Urinary bladder (tissue), 4 donors: ENCODE measurements around the gene PCDHGB7. TPM values are rescaled to one million over a fixed set of nuclear protein-coding genes. Genes with fewer than 3 reads are reported as not detected.
"Not testable (repeated sequence)": the region's sequence is repeated elsewhere in the genome, so short reads cannot be mapped to it uniquely, and the experiment has no call there.

Source experiments
- DNase-seq: peaks from one replicate; pipeline ENCODE4 v3.0.0-alpha.2; 2015; ENCODE audit errors: extremely low spot score
- H3K27ac ChIP-seq: one replicate; pipeline ENCODE4 v1.5.1; 2013; ENCODE audit warnings: low read depth, mild to moderate bottlenecking, moderate library complexity
- H3K36me3 ChIP-seq: one replicate; pipeline ENCODE4 v1.6.1; 2013; ENCODE audit warnings: mild to moderate bottlenecking, moderate library complexity; ENCODE audit not compliant: insufficient read depth
- H3K4me1 ChIP-seq: one replicate; pipeline ENCODE4 v1.6.1; 2013; ENCODE audit warnings: mild to moderate bottlenecking, moderate library complexity; ENCODE audit not compliant: insufficient read depth
- H3K4me3 ChIP-seq: one replicate; pipeline ENCODE4 v1.5.1; 2013; ENCODE audit warnings: low read depth, low read length
- WGBS: extraction: QIAGEN DNeasy Blood & Tissue Kit; methylation state at CpG from one replicate; pipeline ENCODE4 v1.1.7; 2013; 5-methylcytosine and 5-hydroxymethylcytosine counted together
- polyA plus RNA-seq: library from polyadenylated mRNA; stranded (reverse); fragments of 200-250 nt; gene quantifications from one replicate; pipeline ENCODE4 v1.2.3, GENCODE V29; 2013
- total RNA-seq: library from RNA; depleted of rRNA; stranded (reverse); fragments of >200 nt; gene quantifications from one replicate; pipeline ENCODE4 v1.2.3, GENCODE V29; 2014
- donor health status: healthy with polysubstance abuse.
- donor health status: healthy.

Gene PCDHGB7
- total and polyA plus RNA-seq, 2 donors: 10.4 to 11.7 TPM

DNA sequence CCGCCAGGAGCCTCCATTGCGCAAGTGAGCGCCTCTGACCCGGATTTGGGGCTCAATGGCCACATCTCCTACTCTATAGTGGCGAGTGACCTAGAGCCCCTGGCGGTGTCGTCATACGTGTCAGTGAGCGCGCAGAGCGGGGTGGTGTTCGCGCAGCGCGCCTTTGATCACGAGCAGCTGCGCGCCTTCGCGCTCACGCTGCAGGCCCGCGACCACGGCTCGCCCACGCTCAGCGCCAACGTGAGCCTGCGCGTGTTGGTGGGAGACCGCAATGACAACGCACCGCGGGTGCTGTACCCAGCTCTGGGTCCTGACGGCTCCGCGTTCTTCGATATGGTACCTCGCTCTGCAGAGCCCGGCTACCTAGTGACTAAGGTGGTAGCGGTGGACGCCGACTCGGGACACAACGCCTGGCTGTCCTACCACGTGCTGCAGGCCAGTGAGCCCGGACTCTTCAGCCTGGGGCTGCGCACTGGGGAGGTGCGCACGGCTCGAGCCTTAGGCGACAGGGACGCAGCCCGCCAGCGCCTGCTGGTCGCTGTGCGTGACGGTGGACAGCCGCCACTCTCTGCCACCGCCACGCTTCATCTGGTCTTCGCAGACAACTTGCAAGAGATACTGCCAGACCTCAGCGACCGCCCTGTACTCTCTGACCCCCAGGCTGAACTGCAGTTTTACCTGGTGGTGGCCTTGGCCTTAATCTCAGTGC lies 7.7 kb upstream of the PCDHGB7 start:
- no peak overlapping the region for H3K27ac ChIP-seq
- DNase-seq: no peak
- no peaks in the 10 kb centered on the region for H3K36me3 ChIP-seq
- no peaks in the 10 kb centered on the region for H3K4me1 ChIP-seq
- WGBS: 20% methylated on average over 64 of the region's 64 CpGs
- H3K4me3 ChIP-seq: no peak overlapping the region

- no peak for DNase-seq
- 51% methylated on average over 3 of the region's 3 CpGs for WGBS
- H3K36me3 ChIP-seq: no peaks in the 10 kb centered on the region
- no peak overlapping the region for H3K27ac ChIP-seq
- no peaks in the 10 kb centered on the region for H3K4me1 ChIP-seq
- H3K4me3 ChIP-seq: no peak overlapping the region
Observed at GRCh38 chr5:141411575-141411974, 5.9 kb upstream of the PCDHGB7 start.

DNA sequence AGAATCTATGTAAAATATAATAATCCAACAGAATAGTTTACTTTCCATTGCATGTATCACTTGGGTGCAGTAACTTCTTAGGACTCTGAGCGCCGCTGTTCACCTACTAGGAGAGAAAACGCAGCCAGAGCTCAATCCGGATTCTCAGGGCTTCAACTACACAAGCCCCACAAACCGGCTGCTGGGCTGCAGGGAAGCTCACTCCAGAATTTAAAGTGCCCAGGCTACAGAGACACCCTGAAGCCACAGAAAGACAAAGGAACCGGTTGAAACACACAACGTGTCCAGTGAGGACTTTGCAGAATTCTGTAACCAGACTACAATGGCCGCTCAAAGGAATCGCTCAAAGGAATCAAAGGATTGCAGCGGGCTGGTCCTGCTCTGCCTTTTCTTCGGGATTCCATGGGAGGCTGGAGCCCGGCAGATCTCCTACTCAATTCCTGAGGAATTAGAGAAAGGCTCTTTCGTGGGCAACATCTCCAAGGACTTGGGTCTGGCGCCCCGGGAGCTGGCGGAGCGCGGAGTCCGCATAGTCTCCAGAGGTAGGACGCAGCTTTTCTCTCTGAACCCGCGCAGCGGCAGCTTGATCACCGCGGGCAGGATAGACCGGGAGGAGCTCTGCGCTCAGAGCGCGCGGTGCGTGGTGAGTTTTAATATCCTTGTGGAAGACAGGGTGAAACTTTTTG lies 4.5 kb upstream of the PCDHGB7 start, which contains the start of gene PCDHGA10:
TSS of gene PCDHGA10 (plus strand) at position 134 of the 686 bp plus-strand sequence. CDS start at position 323, 189 bp downstream.
- Histone ChIP-seq H3K4me1 (no peaks in the 10 kb centered on the region), H3K27ac (no peak within 1 kb of the TSS)
- DNase-seq: no peak

DNA sequence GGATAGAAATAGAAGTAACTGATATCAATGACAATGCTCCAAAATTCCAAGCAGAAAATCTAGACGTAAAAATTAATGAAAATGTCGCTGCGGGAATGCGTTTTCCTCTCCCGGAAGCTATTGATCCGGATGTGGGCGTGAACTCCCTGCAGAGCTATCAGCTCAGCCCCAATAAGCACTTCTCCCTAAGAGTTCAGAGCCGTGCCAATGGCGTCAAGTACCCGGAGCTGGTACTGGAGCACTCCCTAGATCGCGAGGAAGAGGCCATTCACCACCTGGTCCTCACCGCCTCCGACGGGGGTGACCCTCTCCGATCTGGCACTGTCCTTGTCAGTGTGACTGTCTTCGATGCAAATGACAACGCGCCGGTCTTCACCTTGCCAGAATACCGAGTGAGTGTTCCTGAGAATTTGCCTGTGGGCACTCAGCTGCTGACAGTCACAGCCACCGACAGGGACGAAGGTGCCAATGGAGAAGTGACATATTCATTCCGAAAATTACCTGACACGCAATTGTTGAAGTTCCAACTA lies 3.9 kb upstream of the PCDHGB7 start:
- WGBS: 16% methylated on average over 25 of the region's 25 CpGs
- H3K27ac ChIP-seq: no peak overlapping the region
- no peak overlapping the region for H3K4me3 ChIP-seq
- no peaks in the 10 kb centered on the region for H3K36me3 ChIP-seq
- DNase-seq: no peak
- no peaks in the 10 kb centered on the region for H3K4me1 ChIP-seq

More for the DNA sequence above, 4.5 kb upstream of the PCDHGB7 start, which contains the start of gene PCDHGA10:
- 14% methylated on average over 31 of the region's 31 CpGs for WGBS
- Histone ChIP-seq H3K4me3 (peak within 1 kb of the TSS; percentile 15), H3K36me3 (no peaks in the 10 kb centered on the region)

- H3K4me3 ChIP-seq, DNase-seq, H3K27ac ChIP-seq, H3K36me3 ChIP-seq, H3K4me1 ChIP-seq: not testable (repeated sequence)
- WGBS: 26% methylated on average over 40 of the region's 46 CpGs
Observed at GRCh38 chr5:141414548-141415274, 2.8 kb upstream of the PCDHGB7 start.

DNA sequence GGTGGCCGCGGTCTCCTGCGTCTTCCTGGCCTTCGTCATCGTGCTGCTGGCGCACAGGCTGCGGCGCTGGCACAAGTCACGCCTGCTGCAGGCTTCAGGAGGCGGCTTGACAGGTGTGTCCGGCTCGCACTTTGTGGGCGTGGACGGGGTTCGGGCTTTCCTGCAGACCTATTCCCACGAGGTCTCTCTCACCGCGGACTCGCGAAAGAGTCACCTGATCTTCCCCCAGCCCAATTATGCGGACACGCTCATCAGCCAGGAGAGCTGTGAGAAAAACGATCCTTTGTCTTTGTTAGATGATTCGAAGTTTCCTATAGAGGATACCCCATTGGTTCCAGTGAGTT lies 2.2 kb upstream of the PCDHGB7 start:
- DNase-seq, H3K4me3 ChIP-seq, H3K36me3 ChIP-seq, H3K27ac ChIP-seq, H3K4me1 ChIP-seq: not testable (repeated sequence)
- 26% methylated on average over 24 of the region's 24 CpGs for WGBS

- WGBS: 27% methylated on average over 74 of the region's 74 CpGs
- no peak for DNase-seq
- no peak overlapping the region for H3K27ac ChIP-seq
- H3K4me3 ChIP-seq: no peak overlapping the region
- H3K36me3 ChIP-seq: no peaks in the 10 kb centered on the region
- H3K4me1 ChIP-seq: no peaks in the 10 kb centered on the region
Observed at GRCh38 chr5:141419074-141419880, 1.8 kb downstream of the PCDHGB7 start.

GRCh38 chr5:141420855-141421488 lies 3.5 kb downstream of the PCDHGB7 start, which contains the start of gene PCDHGA11:
Gene PCDHGA11 (plus strand): TSS chr5:141421051. CDS start chr5:141421228, 177 bp downstream.
- H3K27ac ChIP-seq: no peak within 1 kb of the TSS
- H3K4me1 ChIP-seq: no peaks in the 10 kb centered on the region
- H3K4me3 ChIP-seq: no peak within 1 kb of the TSS
- WGBS: 11% methylated on average over 42 of the region's 42 CpGs
- H3K36me3 ChIP-seq: no peaks in the 10 kb centered on the region
- DNase-seq: no peak

- H3K4me1 ChIP-seq: no peaks in the 10 kb centered on the region
- WGBS: 12% methylated on average over 13 of the region's 13 CpGs
- no peak for DNase-seq
- no peak overlapping the region for H3K4me3 ChIP-seq
- H3K36me3 ChIP-seq: no peaks in the 10 kb centered on the region
- H3K27ac ChIP-seq: no peak overlapping the region
Observed at GRCh38 chr5:141421489-141421855, 4.0 kb downstream of the PCDHGB7 start.

DNA sequence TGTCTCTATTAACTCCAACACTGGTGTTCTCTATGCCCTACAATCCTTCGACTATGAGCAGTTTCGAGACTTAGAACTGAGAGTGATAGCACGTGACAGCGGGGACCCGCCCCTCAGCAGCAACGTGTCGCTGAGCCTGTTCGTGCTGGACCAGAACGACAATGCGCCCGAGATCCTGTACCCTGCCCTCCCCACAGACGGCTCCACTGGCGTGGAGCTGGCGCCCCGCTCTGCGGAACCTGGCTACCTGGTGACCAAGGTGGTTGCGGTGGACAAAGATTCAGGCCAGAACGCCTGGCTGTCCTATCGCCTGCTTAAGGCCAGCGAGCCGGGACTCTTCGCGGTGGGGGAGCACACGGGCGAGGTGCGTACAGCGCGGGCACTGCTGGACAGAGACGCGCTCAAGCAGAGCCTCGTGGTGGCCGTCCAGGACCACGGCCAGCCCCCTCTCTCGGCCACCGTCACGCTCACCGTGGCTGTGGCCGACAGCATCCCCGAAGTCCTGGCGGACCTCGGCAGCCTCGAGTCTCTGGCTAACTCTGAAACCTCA lies 5.3 kb downstream of the PCDHGB7 start:
- no peak overlapping the region for H3K27ac ChIP-seq
- no peak overlapping the region for H3K4me3 ChIP-seq
- DNase-seq: no peak
- H3K4me1 ChIP-seq: no peaks in the 10 kb centered on the region
- 24% methylated on average over 42 of the region's 42 CpGs for WGBS
- no peaks in the 10 kb centered on the region for H3K36me3 ChIP-seq

- no peak for DNase-seq
- no peaks in the 10 kb centered on the region for H3K4me1 ChIP-seq
- no peak overlapping the region for H3K4me3 ChIP-seq
- no peak overlapping the region for H3K27ac ChIP-seq
- whole genome bisulfite sequencing: 40% methylated on average over 53 of the region's 53 CpGs
- H3K36me3 ChIP-seq: no peaks in the 10 kb centered on the region
Observed at GRCh38 chr5:141427783-141428426, 10.4 kb downstream of the PCDHGB7 start.
